ENCODE measurements around the gene DYNC1LI1. TPM values are rescaled to one million over a fixed set of nuclear protein-coding genes. Genes with fewer than 3 reads are reported as not detected.

The DYNC1LI1 gene
- total RNA-seq, 1 experiment from 2014 or later = 30.1 TPM

DNA sequence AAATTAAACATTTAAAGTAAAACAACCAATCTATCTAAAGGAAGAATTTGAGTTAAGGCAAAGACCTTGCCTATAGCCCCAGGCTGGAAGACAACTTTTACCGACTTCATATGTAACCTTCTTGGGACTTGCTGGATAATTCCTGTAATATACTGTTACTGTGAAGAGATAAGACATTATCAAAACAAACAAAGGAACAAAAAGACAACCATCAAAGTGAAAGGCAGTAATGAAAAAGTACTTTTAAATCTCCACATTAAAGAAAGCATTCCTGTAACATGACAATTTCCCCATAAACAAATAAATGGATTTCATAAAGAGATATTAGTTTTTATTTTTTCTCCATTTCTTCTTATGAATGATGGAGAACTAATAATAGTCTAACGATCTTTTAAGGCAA lies 70.4 kb downstream of the DYNC1LI1 start:
- H3K9me3 ChIP-seq (ENCODE audit: insufficient read depth, low read depth) = no peaks in the 10 kb centered on the region
- peaks cover 29% of the 10 kb centered on the region for H3K79me2 ChIP-seq (ENCODE audit: low read depth)
- no peaks in the 10 kb centered on the region for H3K36me3 ChIP-seq (ENCODE audit: low read depth)
- peak overlapping the region; percentile 83; the same call in 1 of the 2 replicates for H3K4me2 ChIP-seq
- no peaks in the 10 kb centered on the region for H4K20me1 ChIP-seq (ENCODE audit: insufficient read depth)
- H3K4me1 ChIP-seq (replicated peaks; ENCODE audit: insufficient read depth) = peaks cover 16% of the 10 kb centered on the region; the same call in 1 of the 2 replicates
- DNase-seq = no peak
- H3K27me3 ChIP-seq (ENCODE audit: insufficient read depth, low read depth) = no peaks in the 10 kb centered on the region
- H3K4me3 ChIP-seq = no peak overlapping the region; the same call in 1 of the 2 replicates
- H3K9me2 ChIP-seq (ENCODE audit: insufficient read depth) = no peaks in the 10 kb centered on the region
- intact Hi-C loops (cut with micrococcal nuclease; ENCODE audit: unreplicated experiment) = no loop called here
- CTCF ChIA-PET = no interaction called here
- no peak overlapping the region for H3K27ac ChIP-seq
- H3F3A ChIP-seq (ENCODE audit: insufficient read depth, low read depth) = peaks cover 6% of the 10 kb centered on the region; the same call in 1 of the 2 replicates
- TF ChIP-seq, protein P1, sequence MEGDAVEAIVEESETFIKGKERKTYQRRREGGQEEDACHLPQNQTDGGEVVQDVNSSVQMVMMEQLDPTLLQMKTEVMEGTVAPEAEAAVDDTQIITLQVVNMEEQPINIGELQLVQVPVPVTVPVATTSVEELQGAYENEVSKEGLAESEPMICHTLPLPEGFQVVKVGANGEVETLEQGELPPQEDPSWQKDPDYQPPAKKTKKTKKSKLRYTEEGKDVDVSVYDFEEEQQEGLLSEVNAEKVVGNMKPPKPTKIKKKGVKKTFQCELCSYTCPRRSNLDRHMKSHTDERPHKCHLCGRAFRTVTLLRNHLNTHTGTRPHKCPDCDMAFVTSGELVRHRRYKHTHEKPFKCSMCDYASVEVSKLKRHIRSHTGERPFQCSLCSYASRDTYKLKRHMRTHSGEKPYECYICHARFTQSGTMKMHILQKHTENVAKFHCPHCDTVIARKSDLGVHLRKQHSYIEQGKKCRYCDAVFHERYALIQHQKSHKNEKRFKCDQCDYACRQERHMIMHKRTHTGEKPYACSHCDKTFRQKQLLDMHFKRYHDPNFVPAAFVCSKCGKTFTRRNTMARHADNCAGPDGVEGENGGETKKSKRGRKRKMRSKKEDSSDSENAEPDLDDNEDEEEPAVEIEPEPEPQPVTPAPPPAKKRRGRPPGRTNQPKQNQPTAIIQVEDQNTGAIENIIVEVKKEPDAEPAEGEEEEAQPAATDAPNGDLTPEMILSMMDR (conservative IDR thresholded peaks at IDR 0.05) = no peak
- no peak for TF ChIP-seq EZH2 (IDR thresholded peaks at IDR 0.05; ENCODE audit: low read depth)
- no peak overlapping the region for H2AFZ ChIP-seq
- POLR2A ChIA-PET (ENCODE audit: unreplicated experiment) = no interaction called here
- no TSS peak for BruUV-seq (replicated peaks)

DNA sequence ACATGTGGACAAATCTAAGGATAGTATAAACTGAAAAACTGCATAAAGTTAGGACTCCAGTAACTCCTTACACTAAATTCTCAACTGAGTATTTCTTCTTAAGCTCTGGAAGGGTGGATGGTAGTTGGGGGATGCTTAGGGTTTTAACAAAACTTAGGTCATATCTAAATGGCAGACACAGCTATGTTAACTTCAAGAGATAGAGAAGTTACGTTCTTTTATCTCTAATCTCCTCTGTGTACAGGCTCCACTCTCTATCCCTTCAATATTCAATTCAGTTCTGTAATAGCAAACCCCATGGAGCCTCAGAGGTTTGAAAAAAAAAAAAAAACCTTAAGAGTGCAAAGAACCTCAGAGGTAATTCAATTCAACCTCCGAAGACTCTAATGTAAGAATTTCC lies 71.1 kb downstream of the DYNC1LI1 start:
- no peak overlapping the region for H2AFZ ChIP-seq
- ChIA-PET POLR2A (ENCODE audit: unreplicated experiment) (no interaction called here), CTCF (no interaction called here)
- H3K9me3 ChIP-seq (ENCODE audit: insufficient read depth, low read depth) = no peaks in the 10 kb centered on the region
- intact Hi-C loops (cut with micrococcal nuclease; ENCODE audit: unreplicated experiment) = no loop called here
- H4K20me1 ChIP-seq (ENCODE audit: insufficient read depth) = no peaks in the 10 kb centered on the region
- no peak overlapping the region for H3K4me2 ChIP-seq
- no peaks in the 10 kb centered on the region for H3K9me2 ChIP-seq (ENCODE audit: insufficient read depth)
- H3K4me1 ChIP-seq (replicated peaks; ENCODE audit: insufficient read depth) = peaks cover 22% of the 10 kb centered on the region
- no peaks in the 10 kb centered on the region for H3K36me3 ChIP-seq (ENCODE audit: low read depth)
- H3K27ac ChIP-seq = no peak overlapping the region
- BruUV-seq (replicated peaks) = no TSS peak
- TF ChIP-seq EZH2 (IDR thresholded peaks at IDR 0.05; ENCODE audit: low read depth) = no peak
- TF ChIP-seq, protein P1 (conservative IDR thresholded peaks at IDR 0.05) = no peak
- H3K79me2 ChIP-seq (ENCODE audit: low read depth) = peaks cover 29% of the 10 kb centered on the region
- no peaks in the 10 kb centered on the region for H3K27me3 ChIP-seq (ENCODE audit: insufficient read depth, low read depth)
- no peak overlapping the region for H3K4me3 ChIP-seq
- DNase-seq = no peak
- peaks cover 7% of the 10 kb centered on the region; the same call in 1 of the 2 replicates for H3F3A ChIP-seq (ENCODE audit: insufficient read depth, low read depth)

DNA sequence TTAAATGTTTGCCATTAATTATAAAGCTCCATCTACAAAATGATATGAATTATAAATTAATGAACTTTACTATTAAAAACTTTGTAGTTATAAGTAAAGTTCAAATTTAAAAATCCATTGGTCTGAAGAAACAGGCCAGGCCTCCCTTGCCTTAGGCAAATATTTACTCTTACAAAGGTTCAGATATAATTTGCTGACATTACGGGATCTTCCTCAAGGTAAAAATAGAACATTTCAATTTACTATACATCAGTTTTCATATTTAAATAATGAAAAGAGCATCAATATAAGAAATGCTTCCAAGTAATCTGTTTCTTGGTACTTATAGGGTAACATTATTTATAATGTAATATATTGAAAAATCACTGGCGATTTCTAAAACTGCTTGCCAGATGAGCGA lies 71.7 kb downstream of the DYNC1LI1 start:
- H2AFZ ChIP-seq = no peak overlapping the region
- ChIA-PET POLR2A (ENCODE audit: unreplicated experiment) (interaction anchor here (0.7 kb wide), 1 partner anchor 21 kb away, joined by 3 read pairs; no protein-coding TSS in a partner anchor), CTCF (interaction anchor here (0.6 to 0.7 kb wide), 2 partner anchors 99 to 249 kb away, joined by 4 to 15 read pairs; no protein-coding TSS in a partner anchor)
- H3K4me1 ChIP-seq (replicated peaks; ENCODE audit: insufficient read depth) = peaks cover 25% of the 10 kb centered on the region
- H3F3A ChIP-seq (ENCODE audit: insufficient read depth, low read depth) = peaks cover 7% of the 10 kb centered on the region; the same call in 1 of the 2 replicates
- H3K36me3 ChIP-seq (ENCODE audit: low read depth) = no peaks in the 10 kb centered on the region
- H3K9me3 ChIP-seq (ENCODE audit: insufficient read depth, low read depth) = no peaks in the 10 kb centered on the region
- no peak overlapping the region for H3K4me2 ChIP-seq
- no peak overlapping the region for H3K4me3 ChIP-seq
- H4K20me1 ChIP-seq (ENCODE audit: insufficient read depth) = no peaks in the 10 kb centered on the region
- H3K79me2 ChIP-seq (ENCODE audit: low read depth) = peaks cover 29% of the 10 kb centered on the region
- no TSS peak for BruUV-seq (replicated peaks)
- no peaks in the 10 kb centered on the region for H3K9me2 ChIP-seq (ENCODE audit: insufficient read depth)
- intact Hi-C loops (cut with micrococcal nuclease; ENCODE audit: unreplicated experiment) = no loop called here
- H3K27ac ChIP-seq = no peak overlapping the region
- TF ChIP-seq, protein P1 (conservative IDR thresholded peaks at IDR 0.05) = no peak
- DNase-seq = no peak
- H3K27me3 ChIP-seq (ENCODE audit: insufficient read depth, low read depth) = no peaks in the 10 kb centered on the region
